ENCODE results near the gene ZNF766.

Gene ZNF766

GRCh38 chr19:52227196-52227940 is 42.0 kb upstream of the ZNF766 start:
- Histone ChIP-seq H3K4me1 (ENCODE audit: control insufficient read depth, low read length) (peaks cover 6% of the 10 kb centered on the region; the same call in 1 of the 2 replicates), H3K9me2 (replicated peaks; ENCODE audit: control insufficient read depth, low read length) (no peaks in the 10 kb centered on the region), H3K4me2 (ENCODE audit: low read length) (no peak overlapping the region), H3K27me3 (ENCODE audit: control insufficient read depth, low read length) (no peaks in the 10 kb centered on the region), H3F3A (ENCODE audit: control insufficient read depth, insufficient read depth) (peaks cover 2% of the 10 kb centered on the region; the same call in 1 of the 2 replicates), H3K4me3 (ENCODE audit: low read length) (no peak overlapping the region), H4K20me1 (ENCODE audit: control insufficient read depth, insufficient read depth, low read depth, low read length) (no peaks in the 10 kb centered on the region), H3K9me3 (ENCODE audit: control insufficient read depth, insufficient read depth, low read length) (no peaks in the 10 kb centered on the region), H3K36me3 (ENCODE audit: control insufficient read depth, low read length) (peaks cover 62% of the 10 kb centered on the region), H3K27ac (ENCODE audit: low read depth, low read length) (no peak overlapping the region), H3K79me2 (ENCODE audit: control insufficient read depth, low read length) (no peaks in the 10 kb centered on the region)
- TF ChIP-seq, protein P1, sequence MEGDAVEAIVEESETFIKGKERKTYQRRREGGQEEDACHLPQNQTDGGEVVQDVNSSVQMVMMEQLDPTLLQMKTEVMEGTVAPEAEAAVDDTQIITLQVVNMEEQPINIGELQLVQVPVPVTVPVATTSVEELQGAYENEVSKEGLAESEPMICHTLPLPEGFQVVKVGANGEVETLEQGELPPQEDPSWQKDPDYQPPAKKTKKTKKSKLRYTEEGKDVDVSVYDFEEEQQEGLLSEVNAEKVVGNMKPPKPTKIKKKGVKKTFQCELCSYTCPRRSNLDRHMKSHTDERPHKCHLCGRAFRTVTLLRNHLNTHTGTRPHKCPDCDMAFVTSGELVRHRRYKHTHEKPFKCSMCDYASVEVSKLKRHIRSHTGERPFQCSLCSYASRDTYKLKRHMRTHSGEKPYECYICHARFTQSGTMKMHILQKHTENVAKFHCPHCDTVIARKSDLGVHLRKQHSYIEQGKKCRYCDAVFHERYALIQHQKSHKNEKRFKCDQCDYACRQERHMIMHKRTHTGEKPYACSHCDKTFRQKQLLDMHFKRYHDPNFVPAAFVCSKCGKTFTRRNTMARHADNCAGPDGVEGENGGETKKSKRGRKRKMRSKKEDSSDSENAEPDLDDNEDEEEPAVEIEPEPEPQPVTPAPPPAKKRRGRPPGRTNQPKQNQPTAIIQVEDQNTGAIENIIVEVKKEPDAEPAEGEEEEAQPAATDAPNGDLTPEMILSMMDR (IDR thresholded peaks at IDR 0.05; ENCODE audit: low read depth, low read length, poor library complexity, severe bottlenecking) = no peak
- TF ChIP-seq EZH2phosphoT487 (IDR thresholded peaks at IDR 0.05; ENCODE audit: borderline replicate concordance, low read length) = no peak

- Histone ChIP-seq H4K20me1 (ENCODE audit: control insufficient read depth, insufficient read depth, low read depth, low read length) (no peaks in the 10 kb centered on the region), H3F3A (ENCODE audit: control insufficient read depth, insufficient read depth) (peaks cover under 1% of the 10 kb centered on the region; the same call in 1 of the 2 replicates), H3K36me3 (ENCODE audit: control insufficient read depth, low read length) (peaks cover 56% of the 10 kb centered on the region), H3K9me3 (ENCODE audit: control insufficient read depth, insufficient read depth, low read length) (no peaks in the 10 kb centered on the region), H3K4me2 (ENCODE audit: low read length) (no peak overlapping the region), H3K9me2 (replicated peaks; ENCODE audit: control insufficient read depth, low read length) (no peaks in the 10 kb centered on the region), H3K27ac (ENCODE audit: low read depth, low read length) (no peak overlapping the region), H3K4me3 (ENCODE audit: low read length) (no peak overlapping the region), H3K79me2 (ENCODE audit: control insufficient read depth, low read length) (no peaks in the 10 kb centered on the region), H3K27me3 (ENCODE audit: control insufficient read depth, low read length) (no peaks in the 10 kb centered on the region), H3K4me1 (ENCODE audit: control insufficient read depth, low read length) (peaks cover 4% of the 10 kb centered on the region; the same call in 1 of the 2 replicates)
- TF ChIP-seq, protein P1 (IDR thresholded peaks at IDR 0.05; ENCODE audit: low read depth, low read length, poor library complexity, severe bottlenecking) = no peak
- TF ChIP-seq EZH2phosphoT487 (IDR thresholded peaks at IDR 0.05; ENCODE audit: borderline replicate concordance, low read length) = no peak
Measured at GRCh38 chr19:52227980-52228379, 41.4 kb upstream of the ZNF766 start.

- Histone ChIP-seq H3K4me3 (ENCODE audit: low read length) (no peak overlapping the region), H3K27ac (ENCODE audit: low read depth, low read length) (no peak overlapping the region), H3K27me3 (ENCODE audit: control insufficient read depth, low read length) (no peaks in the 10 kb centered on the region), H3K4me2 (ENCODE audit: low read length) (no peak overlapping the region), H3F3A (ENCODE audit: control insufficient read depth, insufficient read depth) (peaks cover 3% of the 10 kb centered on the region), H3K4me1 (ENCODE audit: control insufficient read depth, low read length) (no peaks in the 10 kb centered on the region), H3K9me2 (replicated peaks; ENCODE audit: control insufficient read depth, low read length) (no peaks in the 10 kb centered on the region), H3K9me3 (ENCODE audit: control insufficient read depth, insufficient read depth, low read length) (no peaks in the 10 kb centered on the region), H3K79me2 (ENCODE audit: control insufficient read depth, low read length) (no peaks in the 10 kb centered on the region), H4K20me1 (ENCODE audit: control insufficient read depth, insufficient read depth, low read depth, low read length) (no peaks in the 10 kb centered on the region), H3K36me3 (ENCODE audit: control insufficient read depth, low read length) (peaks cover 41% of the 10 kb centered on the region)
- TF ChIP-seq, protein P1 (IDR thresholded peaks at IDR 0.05; ENCODE audit: low read depth, low read length, poor library complexity, severe bottlenecking) = no peak
- TF ChIP-seq EZH2phosphoT487 (IDR thresholded peaks at IDR 0.05; ENCODE audit: borderline replicate concordance, low read length) = no peak
Measured at GRCh38 chr19:52229524-52229923, 39.9 kb upstream of the ZNF766 start.
